Esophagus muscularis mucosa (tissue), 3 donors: ENCODE measurements around the gene ZDHHC4.

ENCODE experiments used
- POLR2A ChIP-seq: fragments of 450-650 bp; IDR thresholded peaks from one replicate; pipeline ENCODE4 v1.6.1; 2017; ENCODE audit warnings: antibody characterized with exemption, moderate library complexity, mild to moderate bottlenecking, low read depth
- POLR2AphosphoS5 ChIP-seq, 2 donors: sonication (generic); formaldehyde crosslinking; IDR thresholded peaks; one replicate each; pipeline ENCODE4 v1.6.1; 2017; ENCODE audit warnings: antibody characterized with exemption in 2 of 2
- TF ChIP-seq, protein P1 (sequence below), 3 experiments: fragments of 200-600 bp in 2 of 3; fragments of 450-650 bp in 1 of 3; sonication (generic) in 2 of 3; IDR thresholded peaks; one replicate each; pipeline ENCODE4 v1.5.1; 2017 to 2019; ENCODE audit warnings: antibody characterized with exemption in 3 of 3, mild to moderate bottlenecking in 2 of 3, moderate library complexity in 1 of 3

DNA sequence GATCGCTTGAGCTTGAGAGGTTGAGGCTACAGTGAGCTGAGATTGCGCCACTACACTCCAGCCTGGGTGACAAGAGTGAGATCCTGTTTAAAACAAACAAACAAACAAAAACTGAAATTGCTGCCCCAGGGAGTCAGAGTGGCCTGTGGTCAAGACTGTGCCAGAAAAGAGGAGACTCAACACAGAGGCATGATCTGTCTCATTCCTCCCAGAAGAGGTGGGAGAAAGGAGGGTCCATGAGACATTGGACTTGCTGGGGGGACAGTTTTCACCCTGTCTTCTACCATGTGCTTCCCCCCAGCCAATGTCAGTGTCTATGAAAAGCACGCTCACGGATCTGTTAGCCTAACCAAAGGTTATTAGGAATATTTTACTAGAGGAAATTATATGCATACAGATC lies 41.4 kb downstream of the ZDHHC4 start:
- TF ChIP-seq, protein P1, sequence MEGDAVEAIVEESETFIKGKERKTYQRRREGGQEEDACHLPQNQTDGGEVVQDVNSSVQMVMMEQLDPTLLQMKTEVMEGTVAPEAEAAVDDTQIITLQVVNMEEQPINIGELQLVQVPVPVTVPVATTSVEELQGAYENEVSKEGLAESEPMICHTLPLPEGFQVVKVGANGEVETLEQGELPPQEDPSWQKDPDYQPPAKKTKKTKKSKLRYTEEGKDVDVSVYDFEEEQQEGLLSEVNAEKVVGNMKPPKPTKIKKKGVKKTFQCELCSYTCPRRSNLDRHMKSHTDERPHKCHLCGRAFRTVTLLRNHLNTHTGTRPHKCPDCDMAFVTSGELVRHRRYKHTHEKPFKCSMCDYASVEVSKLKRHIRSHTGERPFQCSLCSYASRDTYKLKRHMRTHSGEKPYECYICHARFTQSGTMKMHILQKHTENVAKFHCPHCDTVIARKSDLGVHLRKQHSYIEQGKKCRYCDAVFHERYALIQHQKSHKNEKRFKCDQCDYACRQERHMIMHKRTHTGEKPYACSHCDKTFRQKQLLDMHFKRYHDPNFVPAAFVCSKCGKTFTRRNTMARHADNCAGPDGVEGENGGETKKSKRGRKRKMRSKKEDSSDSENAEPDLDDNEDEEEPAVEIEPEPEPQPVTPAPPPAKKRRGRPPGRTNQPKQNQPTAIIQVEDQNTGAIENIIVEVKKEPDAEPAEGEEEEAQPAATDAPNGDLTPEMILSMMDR (IDR thresholded peaks at IDR 0.05): no peak
- TF ChIP-seq POLR2A (no peak), POLR2AphosphoS5 (IDR thresholded peaks at IDR 0.05) (no peak)
